AG04449 (cell line): ENCODE results near the gene SOX4.

Experiments used
- CTCF ChIA-PET: fragments of 350-600 bp; formaldehyde crosslinking; extraction: SDS; loops from one replicate; lab custom pipeline; 2021; ENCODE audit warnings: antibody characterized with exemption; lab: Yijun Ruan, JAX
- POLR2A ChIA-PET: fragments of 400-600, 350-600 bp; formaldehyde crosslinking; extraction: SDS; loops from one replicate; lab custom pipeline; 2020; ENCODE audit warnings: antibody characterized with exemption, inconsistent platforms; lab: Yijun Ruan, JAX
- DNase-seq: peaks from one replicate; pipeline ENCODE4 v3.0.0-alpha.2; 2010; ENCODE audit warnings: low read depth, low spot score
- H3K4me3 ChIP-seq: 2 replicates; pipeline ENCODE4 v1.5.1; 2011; ENCODE audit warnings: low read depth, mild to moderate bottlenecking, control low read depth, low read length
- TF ChIP-seq, protein P1 (sequence below): IDR thresholded peaks from one replicate; pipeline ENCODE4 v1.5.1; 2011; ENCODE audit warnings: mild to moderate bottlenecking, moderate library complexity, low read length, control low read depth, inconsistent platforms; ENCODE audit not compliant: insufficient read depth; ENCODE audit errors: missing control alignments

SOX4 gene

DNA sequence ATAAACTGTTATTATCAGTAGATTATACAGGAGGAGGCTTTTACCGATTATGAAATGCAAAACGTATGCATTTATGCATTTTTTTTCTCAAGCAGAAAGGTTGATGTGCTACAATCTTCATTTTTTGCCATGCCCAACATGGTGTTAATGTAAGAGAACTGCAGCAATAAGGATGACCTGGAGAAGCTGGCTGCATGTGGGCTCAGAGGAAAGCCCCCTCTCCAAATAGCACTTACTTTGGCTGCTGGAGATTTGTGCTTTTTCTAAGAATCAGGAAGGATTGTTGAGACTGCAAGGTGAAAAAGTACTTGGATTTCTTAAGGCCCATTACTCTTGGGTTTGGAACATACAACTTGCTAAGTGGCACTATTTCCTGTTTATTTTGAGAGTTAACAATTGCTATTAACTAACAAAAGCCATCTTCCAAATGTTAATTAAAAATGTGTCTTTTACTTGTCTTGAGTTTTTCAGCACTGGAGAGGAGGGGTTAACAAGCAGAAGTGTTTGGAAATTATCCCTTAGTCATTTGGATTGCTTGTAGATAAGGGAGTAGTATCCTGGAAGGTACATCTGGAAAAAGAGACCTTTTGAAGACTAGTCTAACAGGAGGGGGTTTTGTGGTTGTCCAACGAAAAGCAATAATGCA, 5.6 kb downstream of the SOX4 start:
- CTCF ChIA-PET: interaction anchor here (2.8 to 3.3 kb wide), 2 partner anchors 10 to 338 kb away, joined by 10 to 19 read pairs; no protein-coding TSS in a partner anchor
- no peak for DNase-seq
- POLR2A ChIA-PET: interaction anchor here (0.7 kb wide), 1 partner anchor 194 kb away, joined by 3 read pairs; no protein-coding TSS in a partner anchor
- no peak overlapping the region for H3K4me3 ChIP-seq
- TF ChIP-seq, protein P1, sequence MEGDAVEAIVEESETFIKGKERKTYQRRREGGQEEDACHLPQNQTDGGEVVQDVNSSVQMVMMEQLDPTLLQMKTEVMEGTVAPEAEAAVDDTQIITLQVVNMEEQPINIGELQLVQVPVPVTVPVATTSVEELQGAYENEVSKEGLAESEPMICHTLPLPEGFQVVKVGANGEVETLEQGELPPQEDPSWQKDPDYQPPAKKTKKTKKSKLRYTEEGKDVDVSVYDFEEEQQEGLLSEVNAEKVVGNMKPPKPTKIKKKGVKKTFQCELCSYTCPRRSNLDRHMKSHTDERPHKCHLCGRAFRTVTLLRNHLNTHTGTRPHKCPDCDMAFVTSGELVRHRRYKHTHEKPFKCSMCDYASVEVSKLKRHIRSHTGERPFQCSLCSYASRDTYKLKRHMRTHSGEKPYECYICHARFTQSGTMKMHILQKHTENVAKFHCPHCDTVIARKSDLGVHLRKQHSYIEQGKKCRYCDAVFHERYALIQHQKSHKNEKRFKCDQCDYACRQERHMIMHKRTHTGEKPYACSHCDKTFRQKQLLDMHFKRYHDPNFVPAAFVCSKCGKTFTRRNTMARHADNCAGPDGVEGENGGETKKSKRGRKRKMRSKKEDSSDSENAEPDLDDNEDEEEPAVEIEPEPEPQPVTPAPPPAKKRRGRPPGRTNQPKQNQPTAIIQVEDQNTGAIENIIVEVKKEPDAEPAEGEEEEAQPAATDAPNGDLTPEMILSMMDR: no peak

DNA sequence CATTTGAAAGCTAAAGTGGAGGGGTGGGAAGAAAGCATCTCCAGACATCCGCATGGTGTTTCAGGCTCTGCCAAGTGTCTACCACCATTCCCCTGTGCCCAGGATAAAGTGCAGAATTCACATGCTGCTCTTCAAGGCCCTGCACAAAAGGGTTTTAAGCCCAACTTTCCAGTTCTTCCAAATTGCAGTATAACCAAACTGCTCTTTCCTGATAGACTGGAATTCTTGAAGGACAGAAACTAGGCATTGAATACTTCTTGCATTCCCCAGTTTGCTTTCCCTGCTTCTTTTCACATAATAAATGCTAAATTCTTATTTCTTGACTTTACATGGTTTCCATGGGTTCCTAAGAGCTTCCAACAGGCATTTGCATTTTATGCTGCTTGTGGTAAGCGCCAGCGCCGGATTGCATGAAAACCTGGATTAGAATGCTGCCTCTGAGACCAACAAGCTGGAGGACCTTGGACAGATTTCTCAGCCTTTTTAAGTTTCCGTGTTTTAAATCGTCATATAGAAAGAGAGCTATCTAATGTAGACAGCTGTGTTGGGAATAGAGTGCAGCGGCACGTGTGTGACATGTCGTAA, 7.9 kb downstream of the SOX4 start:
- ChIA-PET CTCF (interaction anchor here (1.5 kb wide), 1 partner anchor 423 kb away, joined by 3 read pairs; no protein-coding TSS in a partner anchor), POLR2A (no interaction called here)
- no peak for DNase-seq
- TF ChIP-seq, protein P1: no peak
- H3K4me3 ChIP-seq: no peak overlapping the region

DNA sequence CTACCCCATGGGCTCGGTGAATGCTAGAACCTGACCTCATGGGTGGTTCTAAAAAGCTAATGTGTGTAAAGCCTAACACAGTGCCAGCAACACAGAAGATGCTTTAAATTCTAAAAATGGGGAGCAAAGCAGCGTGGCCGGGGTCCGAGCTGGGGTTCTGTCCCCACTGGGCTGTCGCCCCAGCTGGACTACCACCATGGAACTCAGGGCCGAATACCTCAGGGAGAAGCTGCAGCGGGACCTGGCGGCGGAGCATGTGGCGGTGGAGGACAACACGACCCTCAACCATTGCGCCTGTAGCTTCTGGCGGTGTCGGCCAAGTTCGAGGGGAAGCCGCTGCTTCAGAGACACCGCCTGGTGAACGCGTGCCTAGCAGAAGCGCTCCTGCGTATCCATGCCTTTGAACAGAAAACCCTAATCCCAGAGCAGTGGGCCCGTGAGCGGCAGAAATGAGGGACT, 8.4 kb downstream of the SOX4 start:
- no peak overlapping the region for H3K4me3 ChIP-seq
- ChIA-PET CTCF (interaction anchor here (1.5 kb wide), 1 partner anchor 422 kb away, joined by 3 read pairs; no protein-coding TSS in a partner anchor), POLR2A (interaction anchor here (0.6 kb wide), 1 partner anchor 1078 kb away, joined by 4 read pairs; no protein-coding TSS in a partner anchor)
- DNase-seq: no peak
- TF ChIP-seq, protein P1: no peak

DNA sequence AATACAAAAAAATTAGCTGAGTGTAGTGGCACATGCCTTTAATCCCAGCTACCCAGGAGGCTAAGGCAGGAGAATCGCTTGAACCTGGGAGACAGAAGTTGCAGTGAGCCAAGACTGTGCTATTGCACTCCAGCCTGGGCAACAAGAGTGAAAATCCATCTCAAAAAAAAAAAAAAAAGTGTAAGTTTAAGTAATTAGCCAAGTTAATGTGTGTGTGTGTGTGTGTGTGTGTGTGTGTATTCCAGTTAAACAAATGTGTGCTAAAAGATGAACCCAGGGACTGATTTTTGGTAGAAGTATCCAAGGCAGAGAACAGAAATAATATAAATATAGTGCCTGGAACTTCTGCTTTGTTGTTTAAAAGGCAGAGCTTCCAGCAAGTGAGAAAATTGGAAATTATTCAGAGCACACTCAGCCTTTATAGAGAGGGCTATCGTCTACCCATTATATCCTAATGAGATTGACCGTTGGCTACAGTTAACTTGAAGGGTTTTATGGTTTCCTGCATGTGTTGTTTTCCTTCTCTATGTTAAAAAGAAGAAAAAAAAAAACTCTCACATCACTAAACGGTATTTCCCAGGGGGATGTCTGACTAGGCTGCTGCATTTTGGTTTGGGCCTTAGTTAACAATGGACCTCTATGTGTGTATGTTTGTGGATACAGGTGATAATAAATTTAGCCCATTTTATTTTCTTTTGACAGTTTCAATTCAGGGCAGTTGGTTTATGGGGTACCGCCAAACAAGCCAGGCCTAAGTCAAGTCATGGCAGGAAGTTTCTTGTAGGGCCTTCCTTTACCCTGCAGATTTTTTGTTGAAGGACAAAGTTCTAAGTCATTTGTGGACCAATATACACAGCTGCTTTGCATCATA, 9.8 kb downstream of the SOX4 start:
- TF ChIP-seq, protein P1: no peak
- POLR2A ChIA-PET: no interaction called here
- CTCF ChIA-PET: no interaction called here
- no peak overlapping the region for H3K4me3 ChIP-seq
- no peak for DNase-seq

DNA sequence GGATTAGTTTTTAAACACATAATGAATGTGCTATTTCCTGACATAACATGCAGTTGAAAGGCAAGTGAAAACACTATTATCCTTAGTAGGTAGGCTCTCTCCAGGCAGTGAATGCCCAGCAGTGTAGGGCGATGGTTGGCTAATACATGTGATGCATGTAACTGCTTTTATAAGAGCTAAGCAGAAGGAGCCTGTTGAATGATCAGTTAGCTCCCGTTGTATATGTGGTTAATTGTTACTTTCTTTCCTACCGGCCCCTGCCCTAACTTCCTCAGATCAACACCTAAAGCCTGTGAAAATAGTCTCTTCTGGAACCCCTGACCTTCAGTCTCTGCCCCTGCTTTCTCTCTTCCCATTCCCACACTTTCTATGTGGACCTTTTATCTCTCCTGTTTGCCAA, 10.5 kb downstream of the SOX4 start:
- no peak overlapping the region for H3K4me3 ChIP-seq
- no peak for DNase-seq
- CTCF ChIA-PET: no interaction called here
- TF ChIP-seq, protein P1: no peak
- POLR2A ChIA-PET: no interaction called here
